Body of pancreas (tissue), 4 donors: ENCODE measurements around the gene IGFALS.

Source experiments
- CTCF ChIP-seq, 7 experiments: fragments of 450-650 bp in 4 of 7; fragments of 200-600 bp in 3 of 7; sonication (generic) in 3 of 7; IDR thresholded peaks; one replicate each; pipeline ENCODE4 v1.5.1; 2016 to 2019; ENCODE audit warnings: antibody characterized with exemption in 7 of 7
- POLR2A ChIP-seq, 3 donors: fragments of 450-650 bp; IDR thresholded peaks; one replicate each; pipeline ENCODE4 v1.6.1; 2016; ENCODE audit warnings: antibody characterized with exemption in 3 of 3, mild to moderate bottlenecking in 2 of 3

GRCh38 chr16:1810536-1810935 is 17.0 kb upstream of the IGFALS start:
- TF ChIP-seq CTCF (IDR thresholded peaks at IDR 0.05) (no peak), POLR2A (IDR thresholded peaks at IDR 0.05) (no peak)
